Pancreas (tissue), 10 donors: Measurements from ENCODE around the gene TCAIM. TPM values are rescaled to one million over a fixed set of nuclear protein-coding genes. Genes with fewer than 3 reads are reported as not detected.

ENCODE experiments used
- ATAC-seq, 4 donors: fragments of 200-7000 bp; cut with Tn5 transposase; one replicate each; pipeline versions ENCODE4 v1.8.0 to v1.9.1; 2020; ENCODE audit warnings: mild to moderate bottlenecking in 4 of 4, moderate library complexity in 4 of 4
- DNase-seq, 6 donors: peaks; one replicate each; pipeline ENCODE4 v3.0.0-alpha.2; 2020
- FAIRE-seq: peaks from 2 replicates; lab custom pipeline; 2012; peaks lifted over from hg19 to GRCh38; lab: Jason Lieb, UNC
- H3K27ac ChIP-seq, 4 donors: fragments of 200-600 bp; sonication (generic); 1 replicate in 3 of 4; 2 replicates in 1 of 4; pipeline versions ENCODE4 v1.5.0 to v1.8.0; 2020
- H3K27me3 ChIP-seq, 4 donors: fragments of 200-600 bp; one replicate each; pipeline ENCODE4 v1.8.0; 2021
- H3K36me3 ChIP-seq, 3 donors: fragments of 200-600 bp; sonication (generic) in 1 of 3; one replicate each; pipeline versions ENCODE4 v1.5.0 to v1.8.0; 2020 to 2021
- H3K4me1 ChIP-seq, 3 donors: fragments of 200-600 bp; one replicate each; pipeline ENCODE4 v1.8.0; 2021
- H3K4me3 ChIP-seq, 4 donors: fragments of 200-600 bp; sonication (generic) in 2 of 4; one replicate each; pipeline versions ENCODE4 v1.5.0 to v1.8.0; 2020 to 2021
- H3K9me3 ChIP-seq, 4 donors: fragments of 200-600 bp; one replicate each; pipeline ENCODE4 v1.8.0; 2021
- CTCF ChIP-seq, 4 donors: fragments of 200-600 bp; sonication (generic) in 3 of 4; IDR thresholded peaks; one replicate each; pipeline versions ENCODE4 v1.5.0 to v1.8.0; 2021; ENCODE audit warnings: antibody characterized with exemption in 4 of 4
- WGBS, 2 donors: extraction: QIAGEN DNeasy Blood & Tissue Kit; methylation state at CpG; one replicate each; pipeline ENCODE4 v1.1.7; 2013; 5-methylcytosine and 5-hydroxymethylcytosine counted together
- intact Hi-C, 3 donors: fragments of 100-400 bp; cut with DNase I; formaldehyde crosslinking; loops; one replicate each; pipeline versions ENCODE4 v1.11.1 to v1.14.2; 2022
- polyA plus RNA-seq, 2 donors: library from polyadenylated mRNA; stranded (reverse); fragments of 200-250 nt; gene quantifications; one replicate each; pipeline ENCODE4 v1.2.3, GENCODE V29; 2013
- total RNA-seq, 6 donors: library from RNA; stranded (reverse); fragmentation: NEBNext Ultra II Directional in 4 of 6; extraction: Animal tissue kit (Norgen Biotek cat#: 25700) in 4 of 6; gene quantifications; one replicate each; pipeline versions ENCODE4 v1.2.1 to v1.2.4, GENCODE V29; 2021 to 2023
- donor health status: healthy with polysubstance abuse.
- donor health status: DM: no; HTN: no; CAD: no; lungs with moderate emphysema.
- donor health status: DM: no; HTN: no; CAD: no.
- donor health status: control.
- donor health status: control.
- donor health status: Bipolar disorder and iron deficiency.
- donor health status: DM: yes; HTN: yes; CAD: no.
- donor health status: DM: no; HTN: no; CAD: no.
- donor health status: DM: no; HTN: no; CAD: no.
- donor health status: DM: yes; HTN: yes; CAD: no.

The TCAIM gene
- total and polyA plus RNA-seq, 8 donors: 4.9 to 15.4 (median 10.7) TPM

DNA sequence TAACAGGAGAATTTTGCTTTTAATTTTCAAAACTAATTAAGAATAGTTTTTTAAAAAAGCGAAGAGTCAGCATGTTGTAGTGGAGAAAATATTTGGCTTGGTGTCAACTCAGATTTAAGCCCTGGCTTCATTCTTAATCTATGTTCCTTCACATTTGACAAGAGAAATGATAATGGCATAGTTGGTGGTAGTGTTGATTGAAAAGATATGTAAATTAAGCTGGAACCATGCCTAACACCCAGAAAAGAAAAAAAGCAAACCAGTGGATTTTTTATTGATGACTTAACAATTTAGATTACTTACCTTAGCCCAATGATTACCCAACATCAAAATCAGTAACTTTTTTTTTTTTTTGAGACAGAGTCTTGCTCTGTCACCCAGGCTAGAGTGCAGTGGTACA lies 27.4 kb downstream of the TCAIM start:
- no peak for ATAC-seq
- H3K9me3 ChIP-seq: no peaks in the 10 kb centered on the region
- DNase-seq: no peak
- H3K27ac ChIP-seq: no peak overlapping the region
- intact Hi-C loops: no loop called here
- no peak for TF ChIP-seq CTCF (IDR thresholded peaks at IDR 0.05)
- H3K4me1 ChIP-seq: peaks cover 6 to 23% (median 21%) of the 10 kb centered on the region in 3 donors
- peaks cover 0 to 4% (median 4%) of the 10 kb centered on the region in 3 donors for H3K36me3 ChIP-seq
- 74 to 82% methylated on average over 1 of the region's 1 CpG for WGBS, 2 donors
- H3K4me3 ChIP-seq: no peak overlapping the region
- H3K27me3 ChIP-seq: no peaks in the 10 kb centered on the region
- no peak for FAIRE-seq

DNA sequence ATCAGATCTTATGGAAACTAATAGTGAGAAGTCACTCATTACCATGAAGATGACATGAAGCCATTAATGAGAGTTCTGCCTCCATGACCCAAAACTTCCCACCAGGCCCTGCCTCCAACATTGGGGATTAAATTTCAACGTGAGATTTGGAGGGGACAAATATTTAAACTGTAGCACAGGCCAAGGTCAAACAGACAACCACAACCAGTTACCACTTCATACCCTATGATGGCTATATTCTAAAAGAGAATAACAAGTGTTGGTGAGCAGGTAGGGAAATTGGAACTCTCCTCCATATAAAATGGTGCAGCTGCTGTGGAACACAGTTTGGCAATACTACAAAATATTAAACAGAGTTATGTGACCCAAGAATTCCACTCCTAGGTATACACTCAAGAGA lies 36.9 kb downstream of the TCAIM start:
- WGBS, 2 donors: 20 to 24% methylated on average over 1 of the region's 1 CpG
- ATAC-seq: no peak

DNA sequence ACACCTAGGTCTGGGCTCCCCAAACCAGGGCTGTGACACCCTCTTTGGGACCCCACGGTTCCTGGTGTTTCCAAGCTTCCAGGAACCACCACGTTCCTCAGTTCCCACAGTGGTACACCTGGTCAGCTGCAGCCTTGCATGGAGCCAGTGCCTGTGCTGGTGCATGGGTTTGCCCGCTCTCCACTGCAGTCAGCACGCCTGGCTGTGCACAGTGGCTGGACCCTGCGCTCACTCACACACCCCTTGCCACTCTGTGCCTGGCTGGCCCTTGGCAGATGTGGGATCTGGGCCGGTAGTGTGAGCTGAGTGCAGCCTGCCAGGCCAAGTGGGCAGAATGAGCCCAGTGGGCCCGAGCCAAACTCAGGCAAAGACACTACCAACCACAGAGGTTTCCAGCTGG lies 48.8 kb downstream of the TCAIM start:
- Histone ChIP-seq H3K4me3 (no peak overlapping the region), H3K9me3 (no peaks in the 10 kb centered on the region), H3K27me3 (no peaks in the 10 kb centered on the region), H3K4me1 (no peaks in the 10 kb centered on the region), H3K27ac (no peak overlapping the region), H3K36me3 (no peaks in the 10 kb centered on the region)
- no peak for TF ChIP-seq CTCF (IDR thresholded peaks at IDR 0.05)
- peak in 1 of 6 donors; percentile 45 for DNase-seq
- intact Hi-C loops: no loop called here
- ATAC-seq: no peak
- WGBS, 2 donors: 97 to 99% methylated on average over 7 of the region's 7 CpGs
- FAIRE-seq: no peak

More for the DNA sequence above, 36.9 kb downstream of the TCAIM start:
- Histone ChIP-seq H3K27ac (no peak overlapping the region), H3K9me3 (no peaks in the 10 kb centered on the region), H3K27me3 (no peaks in the 10 kb centered on the region), H3K36me3 (no peaks in the 10 kb centered on the region), H3K4me3 (no peak overlapping the region), H3K4me1 (no peaks in the 10 kb centered on the region)
- TF ChIP-seq CTCF (IDR thresholded peaks at IDR 0.05): no peak
- DNase-seq (no peak), FAIRE-seq (no peak)
- intact Hi-C loops: no loop called here

DNA sequence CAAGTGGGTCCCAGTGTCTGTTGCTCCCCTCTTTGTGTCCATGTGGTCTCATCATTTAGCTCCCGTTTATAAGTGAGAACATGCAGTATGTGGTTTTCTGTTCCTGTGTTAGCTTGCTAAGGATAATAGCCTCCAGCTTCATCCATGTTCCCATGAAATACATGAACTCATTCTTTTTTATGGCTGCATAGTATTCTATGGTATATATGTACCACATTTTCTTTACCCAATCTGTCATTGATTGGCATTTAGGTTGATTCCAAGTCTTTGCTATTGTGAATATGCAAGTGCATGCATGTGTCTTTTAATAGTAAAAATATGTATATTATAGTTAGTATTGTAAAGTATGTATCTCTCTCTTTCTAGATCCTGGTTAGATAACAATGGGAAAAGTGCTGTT lies 53.9 kb downstream of the TCAIM start:
- DNase-seq: no peak
- TF ChIP-seq CTCF (IDR thresholded peaks at IDR 0.05): no peak
- Histone ChIP-seq H3K27ac (no peak overlapping the region), H3K27me3 (no peaks in the 10 kb centered on the region), H3K36me3 (no peaks in the 10 kb centered on the region), H3K4me1 (no peaks in the 10 kb centered on the region), H3K9me3 (no peaks in the 10 kb centered on the region), H3K4me3 (no peak overlapping the region)
- intact Hi-C loops: no loop called here
- ATAC-seq: no peak
- no peak for FAIRE-seq
- 93 to 95% methylated on average over 1 of the region's 1 CpG for WGBS, 2 donors

DNA sequence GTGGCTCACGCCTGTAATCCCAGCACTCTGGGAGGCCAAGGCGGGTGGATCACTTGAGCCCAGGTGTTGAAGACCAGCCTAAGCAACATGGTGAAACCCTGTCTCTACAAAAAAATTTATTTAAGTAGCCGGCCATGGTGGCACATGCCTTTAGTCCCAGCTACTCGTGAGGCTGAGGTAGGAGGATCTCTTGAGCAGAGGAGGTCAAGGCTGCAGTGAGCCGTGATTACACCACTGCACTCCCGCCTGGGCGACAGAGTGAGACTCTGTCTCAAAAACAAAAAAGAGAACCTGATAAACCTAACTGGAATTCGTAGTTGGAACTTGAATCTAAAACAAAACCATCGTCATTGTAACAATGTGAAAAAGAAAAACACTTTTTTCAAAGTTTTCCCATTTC lies 57.1 kb downstream of the TCAIM start:
- TF ChIP-seq CTCF (IDR thresholded peaks at IDR 0.05): no peak
- Histone ChIP-seq H3K27ac (no peak overlapping the region), H3K27me3 (no peaks in the 10 kb centered on the region), H3K9me3 (no peaks in the 10 kb centered on the region), H3K4me3 (no peak overlapping the region), H3K4me1 (no peaks in the 10 kb centered on the region), H3K36me3 (no peaks in the 10 kb centered on the region)
- 94 to 97% methylated on average over 9 of the region's 9 CpGs for WGBS, 2 donors
- intact Hi-C loops: no loop called here
- DNase-seq (no peak), FAIRE-seq (no peak), ATAC-seq (no peak)
